SK-N-SH treated with all-trans-retinoic acid at 6 μM for 48 hours (cell line): ENCODE data around the gene SMIM14.

Experiments
- BACH2 ChIP-seq: fragments of 250-450 bp; sonication (Bioruptor Pico); IDR thresholded peaks from 2 replicates; pipeline ENCODE4 v1.9.0; 2021; ENCODE audit warnings: mild to moderate bottlenecking, borderline replicate concordance
- PATZ1 ChIP-seq: fragments of 250-450 bp; sonication (Bioruptor Pico); IDR thresholded peaks from 2 replicates; pipeline ENCODE4 v1.8.0; 2020; ENCODE audit warnings: mild to moderate bottlenecking, moderate library complexity, borderline replicate concordance
- PPARA ChIP-seq: fragments of 250-450 bp; sonication (Bioruptor Pico); IDR thresholded peaks from 2 replicates; pipeline ENCODE4 v1.5.0; 2020; ENCODE audit warnings: mild to moderate bottlenecking, borderline replicate concordance

GRCh38 chr4:39571504-39571903, 67.2 kb downstream of the SMIM14 start:
- TF ChIP-seq PPARA (no peak), BACH2 (no peak), PATZ1 (no peak)
